T-helper 2 cell treated with Interferon-gamma antibody and Interleukin-4, amounts not matched to agents 5 μg/mL and 100 μg/mL, for 36 hours (primary cell): ENCODE results near the gene DRC3.

Experiments used
- DNase-seq: peaks from one replicate; pipeline ENCODE4 v3.0.0; 2021; ENCODE audit warnings: low spot score
- H3K27ac Mint-ChIP-seq: one replicate; pipeline ENCODE4 v1.8.0; 2021; ENCODE audit warnings: mild to moderate bottlenecking, mixed read lengths
- H3K27me3 Mint-ChIP-seq: one replicate; pipeline ENCODE4 v1.8.0; 2021; ENCODE audit warnings: low read depth, mixed read lengths
- H3K36me3 Mint-ChIP-seq: one replicate; pipeline ENCODE4 v1.8.0; 2021; ENCODE audit warnings: low read depth, mixed read lengths
- H3K4me1 Mint-ChIP-seq: one replicate; pipeline ENCODE4 v1.8.0; 2021; ENCODE audit warnings: low read depth, mixed read lengths
- H3K4me3 Mint-ChIP-seq: one replicate; pipeline ENCODE4 v1.8.0; 2022; ENCODE audit warnings: mild to moderate bottlenecking, moderate library complexity, mixed read lengths
- H3K9me3 Mint-ChIP-seq: one replicate; pipeline ENCODE4 v1.8.0; 2021; ENCODE audit warnings: mixed read lengths

The DRC3 gene

GRCh38 chr17:18038861-18039534, 66.3 kb downstream of the DRC3 start, which contains the start of the genes ATPAF2 and GID4:
TSS of gene ATPAF2 (minus strand) at chr17:18039168. CDS start at chr17:18039013, 155 bp downstream.
TSS of gene GID4 (plus strand) at chr17:18039408. CDS start at chr17:18039465, 57 bp downstream.
- Mint-ChIP-seq H3K4me3 (peak within 1 kb of the TSS; percentile 98), H3K27me3 (no peaks in the 10 kb centered on the region), H3K4me1 (peaks cover 33% of the 10 kb centered on the region), H3K36me3 (peaks cover 3% of the 10 kb centered on the region), H3K27ac (peak within 1 kb of the TSS; percentile 97), H3K9me3 (no peaks in the 10 kb centered on the region)
- DNase-seq = peak; percentile 100

- H3K36me3 Mint-ChIP-seq = peaks cover 6% of the 10 kb centered on the region
- peak overlapping the region; percentile 98 for H3K4me3 Mint-ChIP-seq
- H3K9me3 Mint-ChIP-seq = no peaks in the 10 kb centered on the region
- peak; percentile 9 for DNase-seq
- H3K4me1 Mint-ChIP-seq = peaks cover 33% of the 10 kb centered on the region
- H3K27ac Mint-ChIP-seq = peak overlapping the region; percentile 97
- no peaks in the 10 kb centered on the region for H3K27me3 Mint-ChIP-seq
Measured at GRCh38 chr17:18039535-18040260, 67.0 kb downstream of the DRC3 start.

DNA sequence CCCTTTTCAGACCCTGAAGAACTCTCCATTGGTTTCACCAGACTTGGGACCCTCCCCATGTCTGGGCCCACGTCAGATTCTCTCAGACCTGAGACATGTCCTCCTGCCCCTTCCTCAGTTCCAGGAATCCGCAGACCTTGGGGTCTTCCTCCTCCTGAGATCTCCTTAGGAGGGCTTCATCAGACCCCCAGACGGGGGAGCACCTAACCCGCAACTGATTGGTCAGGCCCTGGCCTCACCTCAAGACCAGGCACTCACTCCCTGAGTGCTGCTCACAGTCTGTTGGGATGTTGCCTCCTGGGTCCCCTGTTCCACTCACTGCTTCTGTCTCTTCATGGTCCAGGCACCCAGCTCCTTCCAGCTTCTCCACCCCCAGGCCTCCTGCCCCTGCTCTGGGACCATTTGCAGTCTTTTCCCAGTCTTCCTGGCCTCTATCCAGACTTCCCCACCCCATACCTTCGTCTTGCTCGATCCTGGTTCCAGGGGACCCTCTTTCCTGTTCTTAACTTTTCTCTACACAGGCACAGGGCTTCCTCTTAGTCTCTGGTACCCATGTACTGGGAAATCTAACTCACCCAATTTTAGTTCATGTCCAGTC, 67.7 kb downstream of the DRC3 start:
- Mint-ChIP-seq H3K27ac (peak overlapping the region; percentile 83), H3K4me1 (peaks cover 33% of the 10 kb centered on the region), H3K36me3 (peaks cover 7% of the 10 kb centered on the region)

GRCh38 chr17:18041776-18042175, 69.1 kb downstream of the DRC3 start:
- Mint-ChIP-seq H3K4me1 (peaks cover 33% of the 10 kb centered on the region), H3K27ac (no peak overlapping the region), H3K27me3 (no peaks in the 10 kb centered on the region), H3K36me3 (peaks cover 7% of the 10 kb centered on the region), H3K4me3 (peak overlapping the region; percentile 90), H3K9me3 (no peaks in the 10 kb centered on the region)
- no peak for DNase-seq

More for the DNA sequence above, 67.7 kb downstream of the DRC3 start:
- Mint-ChIP-seq H3K27me3 (no peaks in the 10 kb centered on the region), H3K9me3 (no peaks in the 10 kb centered on the region), H3K4me3 (peak overlapping the region; percentile 90)
- DNase-seq = no peak

DNA sequence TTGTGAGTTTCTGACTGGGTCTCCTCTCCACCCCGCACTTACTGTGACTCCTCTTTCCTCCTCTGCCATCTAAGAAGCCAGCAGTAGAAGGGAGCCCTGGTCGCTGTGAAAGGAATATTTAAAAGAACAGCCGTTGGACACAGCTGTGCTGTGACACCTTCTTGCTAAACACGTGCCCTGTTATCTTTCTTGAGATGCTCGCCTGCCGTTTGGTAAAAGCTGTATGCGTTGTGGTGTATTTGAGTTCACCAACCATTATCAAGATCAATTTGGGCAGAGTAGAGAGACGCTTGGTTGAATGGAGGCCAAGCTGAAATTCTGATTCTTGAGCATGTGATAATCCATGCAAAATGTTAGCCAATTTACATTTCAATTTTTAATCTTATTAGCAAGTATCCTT, 70.3 kb downstream of the DRC3 start:
- no peaks in the 10 kb centered on the region for H3K9me3 Mint-ChIP-seq

GRCh38 chr17:18043491-18043890, 70.8 kb downstream of the DRC3 start:
- peaks cover 20% of the 10 kb centered on the region for H3K4me1 Mint-ChIP-seq
- H3K36me3 Mint-ChIP-seq = peaks cover 10% of the 10 kb centered on the region
- no peaks in the 10 kb centered on the region for H3K9me3 Mint-ChIP-seq
- H3K27me3 Mint-ChIP-seq = no peaks in the 10 kb centered on the region
- H3K27ac Mint-ChIP-seq = no peak overlapping the region
- no peak for DNase-seq
- H3K4me3 Mint-ChIP-seq = no peak overlapping the region

More for the DNA sequence above, 70.3 kb downstream of the DRC3 start:
- no peak for DNase-seq
- Mint-ChIP-seq H3K4me1 (peaks cover 24% of the 10 kb centered on the region), H3K36me3 (peaks cover 10% of the 10 kb centered on the region), H3K27me3 (no peaks in the 10 kb centered on the region), H3K27ac (no peak overlapping the region), H3K4me3 (no peak overlapping the region)

GRCh38 chr17:18044609-18045008, 71.9 kb downstream of the DRC3 start:
- peaks cover 11% of the 10 kb centered on the region for H3K36me3 Mint-ChIP-seq
- H3K4me3 Mint-ChIP-seq = no peak overlapping the region
- H3K27me3 Mint-ChIP-seq = no peaks in the 10 kb centered on the region
- H3K4me1 Mint-ChIP-seq = peaks cover 18% of the 10 kb centered on the region
- no peaks in the 10 kb centered on the region for H3K9me3 Mint-ChIP-seq
- DNase-seq = no peak
- no peak overlapping the region for H3K27ac Mint-ChIP-seq

DNA sequence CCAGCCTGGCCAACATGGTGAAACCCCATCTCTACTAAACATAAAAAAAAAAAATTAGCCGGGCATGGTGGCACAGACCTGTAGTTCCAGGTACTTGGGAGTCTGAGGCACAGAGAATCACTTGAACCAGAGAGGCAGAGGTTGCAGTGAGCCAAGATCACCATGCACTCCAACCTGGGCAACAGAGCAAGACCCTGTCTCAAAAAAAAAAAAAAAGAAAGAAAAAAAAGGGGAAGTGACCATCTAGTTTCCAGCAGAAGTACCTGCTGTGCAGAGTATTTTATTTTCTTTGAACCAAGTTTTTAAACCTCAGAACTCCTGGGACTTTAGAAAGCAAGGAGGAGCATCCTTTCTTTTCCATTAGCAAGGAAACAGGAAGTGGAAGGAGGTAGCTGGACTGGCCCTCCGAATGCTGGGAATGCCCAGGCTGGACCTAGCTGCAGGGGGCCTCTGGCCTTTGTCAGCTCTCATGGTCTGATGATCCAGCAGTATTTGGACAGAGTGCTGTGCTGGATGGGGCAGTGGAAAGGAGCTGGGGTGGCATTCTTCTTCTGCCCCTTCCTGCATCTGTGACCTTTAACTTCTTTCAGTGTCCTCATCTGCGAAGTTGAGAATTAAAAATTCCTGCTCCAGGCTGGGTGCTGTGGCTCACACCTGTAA, 73.2 kb downstream of the DRC3 start:
- Mint-ChIP-seq H3K27ac (no peak overlapping the region), H3K9me3 (no peaks in the 10 kb centered on the region), H3K4me1 (peaks cover 10% of the 10 kb centered on the region), H3K27me3 (no peaks in the 10 kb centered on the region), H3K36me3 (peaks cover 11% of the 10 kb centered on the region), H3K4me3 (no peak overlapping the region)
- DNase-seq = no peak

DNA sequence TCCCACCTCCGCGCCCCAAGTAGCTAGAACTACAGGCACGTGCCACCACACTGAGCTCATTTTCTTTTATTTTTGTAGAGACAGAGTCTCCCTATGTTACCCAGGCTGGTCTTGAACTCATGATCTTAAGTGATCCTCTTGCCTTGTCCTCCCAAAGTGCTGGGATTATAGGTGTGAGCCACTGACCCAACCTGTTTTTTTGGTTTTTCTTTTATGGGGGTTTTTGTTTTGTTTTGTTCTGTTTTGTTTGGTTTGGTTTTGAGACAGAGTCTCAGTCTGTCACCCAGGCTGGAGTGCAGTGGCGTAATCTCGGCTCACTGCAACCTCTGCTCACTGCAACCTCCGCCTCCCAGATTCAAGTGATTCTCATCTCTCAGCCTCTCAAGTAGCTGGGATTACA, 82.9 kb downstream of the DRC3 start:
- H3K9me3 Mint-ChIP-seq = no peaks in the 10 kb centered on the region
- H3K27ac Mint-ChIP-seq = no peak overlapping the region
- DNase-seq = no peak
- H3K36me3 Mint-ChIP-seq = peaks cover 26% of the 10 kb centered on the region
- H3K27me3 Mint-ChIP-seq = no peaks in the 10 kb centered on the region
- no peak overlapping the region for H3K4me3 Mint-ChIP-seq
- peaks cover 7% of the 10 kb centered on the region for H3K4me1 Mint-ChIP-seq

GRCh38 chr17:18056214-18056613, 83.6 kb downstream of the DRC3 start:
- no peaks in the 10 kb centered on the region for H3K27me3 Mint-ChIP-seq
- DNase-seq = no peak
- peak overlapping the region; percentile 5 for H3K27ac Mint-ChIP-seq
- peaks cover 26% of the 10 kb centered on the region for H3K36me3 Mint-ChIP-seq
- H3K4me3 Mint-ChIP-seq = no peak overlapping the region
- peaks cover 9% of the 10 kb centered on the region for H3K4me1 Mint-ChIP-seq
- H3K9me3 Mint-ChIP-seq = no peaks in the 10 kb centered on the region

GRCh38 chr17:18059283-18059682, 86.6 kb downstream of the DRC3 start:
- Mint-ChIP-seq H3K27ac (no peak overlapping the region), H3K27me3 (no peaks in the 10 kb centered on the region), H3K9me3 (no peaks in the 10 kb centered on the region), H3K4me1 (peaks cover 12% of the 10 kb centered on the region), H3K36me3 (peaks cover 25% of the 10 kb centered on the region), H3K4me3 (no peak overlapping the region)
- no peak for DNase-seq

- no peaks in the 10 kb centered on the region for H3K27me3 Mint-ChIP-seq
- DNase-seq = no peak
- no peak overlapping the region for H3K27ac Mint-ChIP-seq
- no peaks in the 10 kb centered on the region for H3K9me3 Mint-ChIP-seq
- no peak overlapping the region for H3K4me3 Mint-ChIP-seq
- peaks cover 9% of the 10 kb centered on the region for H3K36me3 Mint-ChIP-seq
- H3K4me1 Mint-ChIP-seq = peaks cover 11% of the 10 kb centered on the region
Measured at GRCh38 chr17:18064053-18064452, 91.4 kb downstream of the DRC3 start.

DNA sequence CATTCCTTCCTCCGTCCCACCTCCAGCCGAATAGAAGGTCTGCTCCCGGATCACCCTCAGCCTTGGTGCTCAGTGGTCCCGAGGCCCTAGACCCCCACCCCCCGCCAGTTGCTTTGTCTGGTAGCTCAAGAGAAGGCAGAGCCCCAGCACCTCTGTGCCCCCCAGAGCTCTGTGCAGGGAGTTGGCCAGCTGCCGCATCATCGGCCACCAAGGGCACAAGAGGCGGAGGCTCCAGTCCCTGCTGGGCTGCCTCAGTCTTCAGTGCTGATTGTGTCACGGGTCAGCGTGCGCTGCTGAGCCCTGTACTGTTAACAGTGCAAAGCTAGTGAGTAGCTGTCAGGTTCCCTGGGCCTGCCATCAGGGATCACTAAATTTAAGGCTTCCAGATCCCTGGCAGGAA, 92.9 kb downstream of the DRC3 start:
- Mint-ChIP-seq H3K4me3 (no peak overlapping the region), H3K4me1 (peaks cover 5% of the 10 kb centered on the region), H3K27me3 (no peaks in the 10 kb centered on the region), H3K9me3 (no peaks in the 10 kb centered on the region), H3K36me3 (peaks cover 2% of the 10 kb centered on the region), H3K27ac (no peak overlapping the region)
- DNase-seq = no peak
